Gastrocnemius medialis (tissue), 4 donors: ENCODE results near the gene TP73. TPM values are rescaled to one million over a fixed set of nuclear protein-coding genes. Genes with fewer than 3 reads are reported as not detected.

Source experiments
- ATAC-seq, 2 donors: fragments of 150-250 bp; one replicate each; pipeline ENCODE4 v1.9.1; 2016
- DNase-seq, 2 donors: peaks; one replicate each; pipeline ENCODE4 v3.0.0-alpha.2; 2019
- H3K27ac ChIP-seq, 4 donors: fragments of 200-600 bp; sonication (generic); 1 replicate in 1 of 4; 2 replicates in 3 of 4; pipeline ENCODE4 v1.5.1; 2016 to 2018; ENCODE audit warnings: mild to moderate bottlenecking in 2 of 4, moderate library complexity in 1 of 4
- H3K27me3 ChIP-seq, 3 donors: fragments of 200-600 bp; sonication (generic) in 2 of 3; 1 replicate in 1 of 3; 2 replicates in 2 of 3; pipeline versions ENCODE4 v1.5.1 to v1.6.0; 2016 to 2019; ENCODE audit warnings: mild to moderate bottlenecking in 1 of 3, moderate library complexity in 1 of 3
- H3K36me3 ChIP-seq, 2 donors: fragments of 200-600 bp; sonication (generic) in 1 of 2; one replicate each; pipeline ENCODE4 v1.5.1; 2017 to 2018
- H3K4me1 ChIP-seq, 2 donors: fragments of 200-600 bp; sonication (generic) in 1 of 2; one replicate each; pipeline ENCODE4 v1.5.1; 2016 to 2017; ENCODE audit warnings: mild to moderate bottlenecking in 2 of 2
- H3K4me3 ChIP-seq, 4 donors: fragments of 200-600 bp; sonication (generic) in 3 of 4; 1 replicate in 1 of 4; 2 replicates in 3 of 4; pipeline ENCODE4 v1.5.1; 2016 to 2019; ENCODE audit warnings: mild to moderate bottlenecking in 2 of 4
- H3K9me3 ChIP-seq, 3 donors: fragments of 200-600 bp; sonication (generic) in 2 of 3; 1 replicate in 1 of 3; 2 replicates in 2 of 3; pipeline ENCODE4 v1.5.1; 2016 to 2019
- CTCF ChIP-seq, 5 experiments: fragments of 450-650 bp in 3 of 5; fragments of 200-600 bp in 2 of 5; sonication (generic) in 2 of 5; IDR thresholded peaks in 4 of 5; conservative IDR thresholded peaks in 1 of 5; 1 replicate in 4 of 5; 2 replicates in 1 of 5; pipeline ENCODE4 v1.5.1; 2016 to 2019; ENCODE audit warnings: antibody characterized with exemption in 5 of 5, mild to moderate bottlenecking in 3 of 5, moderate library complexity in 3 of 5
- POLR2A ChIP-seq, 2 donors: fragments of 450-650 bp; IDR thresholded peaks; one replicate each; pipeline ENCODE4 v1.6.1; 2017; ENCODE audit warnings: antibody characterized with exemption in 2 of 2, mild to moderate bottlenecking in 2 of 2, moderate library complexity in 2 of 2
- in situ Hi-C, 4 donors: fragments of 200-750 bp; cut with MboI; loops; one replicate each; pipeline versions ENCODE4 v1.15.0 to v1.8.0; 2017; ENCODE audit warnings: low sequenced_read_pairs in 4 of 4
- intact Hi-C: fragments of 100-400 bp; cut with DNase I; formaldehyde crosslinking; loops from one replicate; pipeline ENCODE4 v1.15.1; 2023; ENCODE audit warnings: low total_unique reads
- total RNA-seq, 4 donors: library from RNA; depleted of rRNA; stranded (reverse); fragments of >200 nt; gene quantifications; one replicate each; pipeline versions ENCODE4 v1.1.0 to v1.2.3, GENCODE V29; 2016

The TP73 gene
- total RNA-seq, 4 donors from 2014 or later: 0.07 TPM; not detected in 3

GRCh38 chr1:3767328-3767925, 115.1 kb downstream of the TP73 start:
- H3K36me3 ChIP-seq: no peaks in the 10 kb centered on the region
- no peaks in the 10 kb centered on the region for H3K9me3 ChIP-seq
- H3K27me3 ChIP-seq: no peaks in the 10 kb centered on the region
- no peak overlapping the region for H3K27ac ChIP-seq
- in situ Hi-C loops (no loop called here), intact Hi-C loops (no loop called here)
- DNase-seq: no peak
- no peak for ATAC-seq
- no peak for TF ChIP-seq CTCF (IDR thresholded peaks at IDR 0.05 in 4 of 5, conservative IDR thresholded peaks at IDR 0.05 in 1 of 5)
- TF ChIP-seq POLR2A (IDR thresholded peaks at IDR 0.05): no peak
- peaks cover 6 to 12% of the 10 kb centered on the region in 2 donors for H3K4me1 ChIP-seq
- no peak overlapping the region for H3K4me3 ChIP-seq

GRCh38 chr1:3768811-3769390, 116.6 kb downstream of the TP73 start:
- no peak overlapping the region for H3K27ac ChIP-seq
- H3K4me1 ChIP-seq: peaks cover 6 to 16% of the 10 kb centered on the region in 2 donors
- intact Hi-C loops: no loop called here
- ATAC-seq (no peak), DNase-seq (no peak)
- in situ Hi-C loops: no loop called here
- no peaks in the 10 kb centered on the region for H3K27me3 ChIP-seq
- TF ChIP-seq CTCF (IDR thresholded peaks at IDR 0.05 in 4 of 5, conservative IDR thresholded peaks at IDR 0.05 in 1 of 5) (no peak), POLR2A (IDR thresholded peaks at IDR 0.05) (no peak)
- H3K36me3 ChIP-seq: no peaks in the 10 kb centered on the region
- no peak overlapping the region for H3K4me3 ChIP-seq
- no peaks in the 10 kb centered on the region for H3K9me3 ChIP-seq

DNA sequence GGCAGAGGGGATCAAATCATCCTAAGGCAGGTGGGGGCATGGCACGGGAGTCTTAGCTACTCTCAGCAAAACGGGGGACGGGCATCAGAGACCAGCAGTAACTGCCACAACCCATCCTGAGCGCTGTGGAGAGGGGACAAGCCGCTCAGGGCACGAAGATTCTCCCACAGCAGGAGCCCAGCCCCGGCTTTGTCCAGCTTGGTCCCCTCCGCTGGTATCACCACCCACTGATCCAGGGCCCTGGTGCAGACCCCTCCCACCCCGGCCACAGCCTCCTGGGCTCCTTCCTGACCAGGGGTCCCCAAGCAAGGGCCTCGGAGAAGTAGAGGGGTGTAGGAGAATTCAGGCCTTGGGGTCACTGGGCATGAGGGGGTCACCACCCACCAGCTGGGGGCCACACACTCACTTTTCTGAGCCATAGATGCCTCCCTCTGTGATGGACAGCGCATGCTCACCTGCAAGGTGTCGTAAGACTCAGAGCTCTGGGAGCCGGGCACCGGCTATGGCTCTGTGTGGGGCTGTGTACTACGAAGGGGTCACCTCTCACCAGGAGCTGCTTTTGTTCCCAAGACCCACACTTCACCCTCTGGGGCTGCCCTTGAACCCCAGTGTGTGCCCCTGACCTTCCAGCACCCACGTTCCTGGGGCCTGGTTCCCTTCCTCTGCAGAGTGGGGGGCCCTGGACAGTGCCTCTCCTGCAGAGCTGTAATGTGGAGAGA, 117.9 kb downstream of the TP73 start:
- no peak for ATAC-seq
- intact Hi-C loops (no loop called here), in situ Hi-C loops (no loop called here)
- Histone ChIP-seq H3K9me3 (no peaks in the 10 kb centered on the region), H3K4me1 (peaks cover 6 to 17% of the 10 kb centered on the region in 2 donors), H3K27ac (no peak overlapping the region), H3K4me3 (no peak overlapping the region), H3K36me3 (no peaks in the 10 kb centered on the region), H3K27me3 (no peaks in the 10 kb centered on the region)
- TF ChIP-seq CTCF (IDR thresholded peaks at IDR 0.05 in 4 of 5, conservative IDR thresholded peaks at IDR 0.05 in 1 of 5) (no peak), POLR2A (IDR thresholded peaks at IDR 0.05) (no peak)
- DNase-seq: no peak

GRCh38 chr1:3771108-3772026, 119.1 kb downstream of the TP73 start:
- in situ Hi-C loops: no loop called here
- no peak for TF ChIP-seq POLR2A (IDR thresholded peaks at IDR 0.05)
- no peak for TF ChIP-seq CTCF (IDR thresholded peaks at IDR 0.05 in 4 of 5, conservative IDR thresholded peaks at IDR 0.05 in 1 of 5)
- H3K36me3 ChIP-seq: no peaks in the 10 kb centered on the region
- DNase-seq: no peak
- H3K4me1 ChIP-seq: peaks cover 6 to 24% of the 10 kb centered on the region in 2 donors
- H3K9me3 ChIP-seq: no peaks in the 10 kb centered on the region
- H3K27ac ChIP-seq: no peak overlapping the region
- intact Hi-C loops: no loop called here
- no peaks in the 10 kb centered on the region for H3K27me3 ChIP-seq
- no peak for ATAC-seq
- H3K4me3 ChIP-seq: peak overlapping the region; percentile 62 to 80 (median 66)
